GM19324 (cell line): ENCODE measurements around the gene PI4K2A.
A peak's percentile ranks its signal among the peaks of the same experiment; 100 is the strongest.
"Not testable (repeated sequence)": the region's sequence is repeated elsewhere in the genome, so short reads cannot be mapped to it uniquely, and the experiment has no call there.

Experiments
- ATAC-seq: cut with Tn5 transposase; IDR thresholded peaks from one replicate; pipeline ENCODE4 v1.9.1; 2021; ENCODE audit warnings: mild to moderate bottlenecking, moderate library complexity; ENCODE audit not compliant: unreplicated experiment, low FRiP score

Gene PI4K2A

GRCh38 chr10:97667463-97667862 lies 27.0 kb downstream of the PI4K2A start:
- ATAC-seq, result no peak

GRCh38 chr10:97669571-97669970 lies 29.1 kb downstream of the PI4K2A start:
- no peak for ATAC-seq

- no peak for ATAC-seq
Measured at GRCh38 chr10:97673736-97674525, 33.5 kb downstream of the PI4K2A start.

- ATAC-seq, result no peak
Measured at GRCh38 chr10:97675222-97675621, 34.8 kb downstream of the PI4K2A start.

- ATAC-seq, result no peak
Measured at GRCh38 chr10:97676770-97677581, 36.5 kb downstream of the PI4K2A start.

- no peak for ATAC-seq
Measured at GRCh38 chr10:97679594-97679993, 39.1 kb downstream of the PI4K2A start.

GRCh38 chr10:97682042-97682441 lies 41.6 kb downstream of the PI4K2A start:
- ATAC-seq, result no peak

- no peak for ATAC-seq
Measured at GRCh38 chr10:97683556-97684367, 43.3 kb downstream of the PI4K2A start.

- ATAC-seq, result not testable (repeated sequence)
Measured at GRCh38 chr10:97684368-97684713, 43.9 kb downstream of the PI4K2A start.

- ATAC-seq, result no peak
Measured at GRCh38 chr10:97684866-97685394, 44.5 kb downstream of the PI4K2A start.

- no peak for ATAC-seq
Measured at GRCh38 chr10:97685395-97685958, 45.0 kb downstream of the PI4K2A start.

GRCh38 chr10:97686301-97686961 lies 46.0 kb downstream of the PI4K2A start:
- no peak for ATAC-seq

- ATAC-seq, result peak; percentile 95
Measured at GRCh38 chr10:97686962-97687784, 46.7 kb downstream of the PI4K2A start, which contains the start of gene AVPI1. Gene AVPI1, minus strand, starts transcription at chr10:97687241. Its CDS starts 7,336 bp downstream, at chr10:97679905.

- ATAC-seq, result no peak
Measured at GRCh38 chr10:97687785-97688781, 47.6 kb downstream of the PI4K2A start.

- ATAC-seq, result no peak
Measured at GRCh38 chr10:97689559-97690020, 49.1 kb downstream of the PI4K2A start.

GRCh38 chr10:97690133-97690532 lies 49.7 kb downstream of the PI4K2A start:
- no peak for ATAC-seq

- not testable (repeated sequence) for ATAC-seq
Measured at GRCh38 chr10:97698072-97698655, 57.7 kb downstream of the PI4K2A start.
